Adrenal gland (tissue), 5 donors: ENCODE results near the gene SLC25A42.

Experiments used
- CTCF ChIP-seq, 6 experiments: fragments of 450-650 bp in 4 of 6; fragments of 200-600 bp in 2 of 6; sonication (generic) in 1 of 6; IDR thresholded peaks; 1 replicate in 5 of 6; 2 replicates in 1 of 6; pipeline versions ENCODE4 v1.5.1 to v1.8.0; 2016 to 2021; ENCODE audit warnings: antibody characterized with exemption in 6 of 6, mild to moderate bottlenecking in 2 of 6, moderate library complexity in 1 of 6
- POLR2A ChIP-seq, 2 donors: fragments of 450-650 bp; IDR thresholded peaks; one replicate each; pipeline ENCODE4 v1.6.1; 2017; ENCODE audit warnings: antibody characterized with exemption in 2 of 2, mild to moderate bottlenecking in 2 of 2, moderate library complexity in 1 of 2
- donor health status: DM: no; HTN: no; CAD: no.

- no peak for TF ChIP-seq CTCF (IDR thresholded peaks at IDR 0.05)
- TF ChIP-seq POLR2A (IDR thresholded peaks at IDR 0.05): no peak
These were observed 19.8 kb downstream of the SLC25A42 start for GRCh38 chr19:19083413-19084178.
